Hepatic stellate cell (primary cell): Measurements from ENCODE around the gene FBH1.
"Not testable (repeated sequence)": the region's sequence is repeated elsewhere in the genome, so short reads cannot be mapped to it uniquely, and the experiment has no call there.

Experiments
- DNase-seq: peaks from one replicate; pipeline ENCODE4 v3.0.0; 2011; ENCODE audit warnings: low spot score

FBH1 gene

GRCh38 chr10:5903563-5903962 is 13.5 kb downstream of the FBH1 start:
- no peak for DNase-seq

GRCh38 chr10:5904227-5904626 is 14.2 kb downstream of the FBH1 start:
- no peak for DNase-seq

DNA sequence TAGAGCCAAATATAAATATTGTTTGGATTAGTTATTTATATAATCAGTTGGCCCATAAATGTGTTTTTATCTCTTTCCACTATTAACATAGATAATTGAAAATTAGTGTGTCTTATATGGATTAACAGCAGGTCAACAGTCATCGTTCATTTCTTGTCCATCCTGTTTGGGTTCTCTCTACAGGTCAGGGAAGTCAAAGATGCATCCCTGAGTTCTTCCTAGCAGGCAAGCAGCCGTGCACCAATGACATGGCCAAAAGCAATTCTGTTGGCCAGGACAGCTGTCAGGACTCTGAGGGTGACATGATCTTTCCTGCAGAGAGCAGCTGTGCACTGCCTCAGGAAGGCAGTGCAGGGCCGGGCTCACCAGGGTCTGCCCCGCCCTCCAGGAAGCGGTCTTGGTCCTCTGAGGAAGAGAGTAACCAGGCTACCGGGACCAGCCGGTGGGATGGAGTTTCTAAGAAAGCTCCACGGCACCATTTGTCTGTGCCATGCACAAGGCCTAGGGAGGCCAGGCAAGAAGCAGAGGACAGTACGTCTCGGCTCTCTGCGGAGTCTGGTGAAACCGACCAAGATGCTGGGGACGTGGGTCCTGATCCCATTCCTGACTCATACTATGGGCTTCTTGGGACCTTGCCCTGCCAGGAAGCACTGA is 15.9 kb downstream of the FBH1 start:
- peak; percentile 18 for DNase-seq

DNA sequence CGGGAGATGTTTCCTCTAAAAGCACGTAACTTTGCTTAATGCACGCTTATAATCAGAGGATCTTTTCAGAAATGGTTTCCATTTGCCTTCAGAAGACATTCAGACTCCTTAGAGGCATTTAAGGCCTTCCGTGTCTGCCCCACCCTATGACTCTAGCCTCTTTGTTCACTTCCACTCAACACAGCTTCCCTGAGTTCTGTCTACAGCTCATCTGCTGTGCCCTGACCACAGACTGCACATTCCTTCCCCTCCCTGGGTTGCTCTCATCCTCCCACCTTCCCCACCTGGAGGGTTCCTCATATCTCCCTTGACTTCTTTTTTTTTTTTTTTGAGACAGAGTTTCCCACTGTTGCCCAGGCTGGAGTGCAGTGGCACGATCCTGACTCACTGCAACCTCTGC is 16.6 kb downstream of the FBH1 start:
- DNase-seq = no peak

DNA sequence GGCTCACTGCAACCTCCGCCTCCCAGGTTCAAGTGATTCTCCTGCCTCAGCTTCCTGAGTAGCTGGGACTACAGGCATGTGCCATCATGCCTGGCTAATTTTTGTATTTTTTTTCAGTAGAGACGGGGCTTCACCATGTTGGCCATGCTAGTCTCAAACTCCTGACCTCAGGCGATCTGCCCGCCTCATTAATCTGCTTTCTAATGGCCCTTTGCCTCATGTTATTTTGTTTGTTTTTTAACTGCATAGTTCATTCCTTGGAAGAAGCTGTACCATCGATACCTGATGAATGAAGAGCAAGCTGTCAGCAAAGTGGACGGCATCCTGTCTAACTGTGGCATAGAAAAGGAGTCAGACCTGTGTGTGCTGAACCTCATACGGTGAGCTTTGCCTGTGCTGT is 18.6 kb downstream of the FBH1 start:
- not testable (repeated sequence) for DNase-seq

DNA sequence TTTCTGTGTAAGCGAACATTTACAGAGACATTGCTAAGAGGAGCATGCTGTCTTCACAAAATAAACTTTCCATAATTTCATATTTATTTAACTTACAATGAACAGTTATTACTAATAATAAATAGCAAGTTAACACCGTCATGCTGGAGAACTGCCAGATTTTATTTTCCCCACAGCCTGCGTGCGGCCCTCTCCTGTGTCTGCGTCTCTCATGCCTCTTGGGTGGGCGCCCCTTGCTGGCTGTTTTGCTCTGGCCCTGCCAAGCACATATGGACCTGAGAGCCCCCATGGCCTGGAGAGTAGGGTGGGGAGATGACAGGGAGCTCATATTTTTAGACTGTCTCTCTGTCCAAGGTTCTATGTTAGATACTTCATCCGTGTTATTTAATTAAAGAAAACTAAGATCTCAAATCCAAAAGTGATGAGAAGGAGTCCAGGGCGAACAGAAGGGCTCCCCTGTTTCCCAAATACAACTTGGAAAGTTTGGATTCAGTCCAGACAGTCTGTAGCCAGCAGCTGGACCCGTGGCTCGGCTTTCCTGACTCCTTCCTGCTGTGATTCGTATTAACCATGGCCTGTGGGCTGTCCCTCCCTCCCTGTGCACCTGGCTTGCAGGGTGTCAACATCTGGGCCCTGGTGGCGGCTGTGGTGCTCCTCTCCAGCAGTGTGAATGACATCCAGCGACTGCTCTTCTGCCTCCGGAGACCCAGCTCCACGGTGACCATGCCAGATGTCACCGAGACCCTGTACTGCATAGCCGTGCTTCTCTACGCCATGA is 20.5 kb downstream of the FBH1 start:
- DNase-seq = no peak

- DNase-seq = no peak
Observed at GRCh38 chr10:5911670-5912069, 21.6 kb downstream of the FBH1 start.

DNA sequence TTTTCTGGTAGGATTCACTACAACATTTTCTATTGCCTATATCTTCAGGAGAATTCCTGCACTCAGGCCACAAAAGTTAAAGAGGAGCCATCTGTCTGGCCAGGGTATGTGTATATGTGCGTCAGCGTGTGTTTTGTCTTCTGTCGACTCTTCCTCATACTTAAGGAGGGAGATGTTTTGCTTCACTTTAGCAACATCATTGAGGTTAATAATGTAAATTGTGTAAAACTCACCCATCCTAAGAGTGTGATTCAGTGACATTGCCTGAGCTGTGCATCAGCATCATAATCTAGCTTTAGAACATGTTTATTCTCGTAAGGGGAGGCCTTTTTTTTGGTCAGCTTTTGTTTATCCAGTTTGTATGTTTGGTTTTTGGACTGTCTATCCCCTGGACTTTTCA is 23.7 kb downstream of the FBH1 start:
- DNase-seq = no peak

- no peak for DNase-seq
Observed at GRCh38 chr10:5915451-5915850, 25.4 kb downstream of the FBH1 start.

DNA sequence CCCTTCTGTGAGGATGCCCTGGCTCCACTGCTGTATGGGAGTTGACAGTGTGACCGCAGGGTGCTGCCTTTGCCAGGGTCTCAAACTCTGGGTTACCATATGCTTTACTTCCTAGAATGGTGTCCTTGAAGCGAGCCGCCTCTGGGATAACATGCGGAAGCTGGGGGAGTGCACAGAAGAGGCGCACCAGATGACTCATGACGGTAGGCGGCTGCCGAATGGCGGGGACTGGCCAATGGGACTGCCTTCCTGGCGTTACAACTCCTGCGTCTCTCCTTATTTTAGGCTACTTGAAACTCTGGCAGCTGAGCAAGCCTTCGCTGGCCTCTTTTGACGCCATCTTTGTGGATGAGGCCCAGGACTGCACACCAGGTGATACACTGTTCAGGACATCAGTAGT is 27.3 kb downstream of the FBH1 start:
- DNase-seq = no peak

DNA sequence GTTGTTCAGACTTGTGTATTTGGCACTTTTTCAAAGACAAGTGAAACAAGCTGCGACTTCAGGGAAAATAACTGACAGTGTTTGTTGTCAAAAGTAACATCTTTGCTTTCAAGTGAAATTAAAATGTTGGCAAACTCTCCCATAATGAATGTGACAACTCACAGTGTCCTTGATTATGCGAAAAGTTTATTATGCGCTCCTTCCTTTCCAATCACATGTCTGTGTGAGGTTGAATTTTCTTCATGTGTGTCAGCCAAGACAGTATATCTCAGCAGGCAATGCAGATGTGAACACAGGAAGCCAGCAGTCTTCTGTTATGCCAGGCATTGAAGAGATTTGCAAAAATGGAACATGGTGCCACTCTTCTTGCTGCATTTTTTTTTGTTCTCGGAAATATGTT is 28.7 kb downstream of the FBH1 start:
- DNase-seq = no peak

GRCh38 chr10:5919568-5919967 is 29.5 kb downstream of the FBH1 start:
- no peak for DNase-seq

GRCh38 chr10:5921746-5922145 is 31.7 kb downstream of the FBH1 start:
- no peak for DNase-seq

DNA sequence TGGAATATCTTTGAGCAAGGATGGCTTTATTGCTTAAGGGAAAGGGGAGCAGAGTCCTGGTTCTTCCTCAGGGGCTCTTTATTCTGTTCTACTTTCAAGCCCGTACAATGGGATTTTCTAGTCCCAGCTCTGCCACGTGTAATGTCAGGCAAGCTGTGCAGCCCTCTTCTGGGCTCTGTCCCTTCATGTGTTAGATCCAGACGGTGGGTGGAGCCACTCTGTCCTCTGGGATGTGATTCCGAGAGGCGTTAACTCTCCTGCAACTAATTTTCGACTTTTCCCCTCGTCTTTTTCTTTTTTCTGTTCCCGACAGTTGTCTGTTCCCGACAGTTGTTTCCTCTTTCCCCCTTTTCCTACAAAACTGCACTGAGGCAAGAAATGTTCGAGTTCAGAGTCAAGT is 34.8 kb downstream of the FBH1 start:
- no peak for DNase-seq

- no peak for DNase-seq
Observed at GRCh38 chr10:5927306-5927705, 37.3 kb downstream of the FBH1 start.

- DNase-seq = no peak
Observed at GRCh38 chr10:5929442-5929841, 39.4 kb downstream of the FBH1 start.

- DNase-seq = no peak
Observed at GRCh38 chr10:5930272-5930671, 40.2 kb downstream of the FBH1 start.

DNA sequence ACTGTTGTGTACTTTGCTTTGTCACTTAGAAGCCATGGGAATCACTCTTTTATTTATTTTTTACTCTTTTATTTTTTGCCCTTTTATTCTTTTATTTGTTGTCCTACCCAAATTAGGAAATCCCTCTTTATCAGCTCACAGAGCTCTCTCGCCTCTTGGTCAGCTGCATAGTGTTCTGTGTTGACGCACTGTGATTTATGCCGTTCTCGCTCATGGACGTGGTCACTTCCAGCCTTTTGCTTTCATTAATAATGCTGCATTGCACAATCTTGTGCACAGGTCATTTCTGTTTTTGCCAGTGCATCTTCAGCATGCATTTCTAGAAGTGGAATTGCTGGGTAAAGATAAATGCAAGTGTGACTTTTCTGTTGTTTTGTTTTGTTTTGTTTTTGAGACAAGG is 42.3 kb downstream of the FBH1 start:
- no peak for DNase-seq

GRCh38 chr10:5933909-5934546 is 44.0 kb downstream of the FBH1 start:
- DNase-seq = no peak

DNA sequence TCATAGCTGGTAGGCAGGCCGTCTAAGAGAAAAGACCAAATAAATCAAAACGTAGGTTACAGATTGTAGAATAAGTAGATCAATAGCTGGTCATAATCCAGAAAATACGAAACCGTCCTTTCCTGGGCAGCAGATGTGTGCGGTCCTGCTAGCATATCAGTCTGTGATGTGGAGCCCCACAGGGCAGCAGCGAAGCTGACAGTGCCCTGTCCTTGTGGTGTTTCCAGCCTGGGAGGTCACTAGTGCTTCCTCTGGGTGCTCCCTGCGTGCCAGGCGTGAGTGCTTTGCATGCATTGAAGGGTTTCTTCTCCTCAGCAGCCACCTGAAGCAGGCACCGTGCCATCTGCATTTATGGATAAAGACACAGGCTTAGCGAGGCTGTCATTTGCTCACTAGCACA is 45.6 kb downstream of the FBH1 start:
- no peak for DNase-seq

GRCh38 chr10:5937016-5937415 is 47.0 kb downstream of the FBH1 start:
- DNase-seq = no peak

DNA sequence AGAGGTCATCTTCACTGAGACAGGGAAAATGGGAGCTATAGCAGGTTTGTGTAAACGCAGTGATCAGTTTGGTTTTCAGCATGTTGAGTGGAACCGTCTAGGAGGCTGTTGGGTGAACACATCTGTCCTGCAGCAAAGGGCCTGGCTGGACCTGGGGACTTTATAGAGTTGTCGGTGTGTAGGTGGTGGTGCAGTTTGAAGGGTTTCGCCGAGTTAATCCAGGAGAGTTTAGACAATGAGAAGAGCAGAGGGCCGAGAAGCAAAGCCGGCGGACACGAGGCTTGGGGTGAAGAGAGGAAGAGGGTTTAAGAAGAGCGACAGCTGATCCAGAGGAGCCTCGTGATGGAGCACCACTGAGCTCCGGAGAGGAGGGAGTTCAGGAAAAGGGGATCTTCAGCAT is 48.2 kb downstream of the FBH1 start:
- no peak for DNase-seq

DNA sequence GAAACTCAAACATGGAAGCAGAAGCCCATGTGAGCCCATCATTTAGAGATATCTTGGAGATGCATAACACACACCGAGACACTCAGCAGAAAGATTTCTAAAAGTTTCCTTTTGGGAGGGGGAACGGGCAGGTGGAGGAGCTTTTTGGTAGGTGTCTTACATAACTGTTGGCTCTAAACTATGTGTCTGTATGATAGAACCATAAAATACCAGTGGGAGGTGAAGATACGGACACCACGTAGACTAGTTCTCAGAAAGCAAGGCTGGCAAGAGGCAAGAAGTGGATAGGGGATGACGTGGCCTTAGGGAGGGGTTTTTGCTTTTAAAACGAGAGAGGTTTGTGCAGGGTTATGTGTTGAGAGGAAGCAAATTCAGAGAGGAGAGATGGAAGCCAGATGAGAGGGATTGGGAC is 50.8 kb downstream of the FBH1 start:
- DNase-seq = no peak
